ENCODE results near the gene IQSEC1. TPM values are rescaled to one million over a fixed set of nuclear protein-coding genes. Genes with fewer than 3 reads are reported as not detected.
A peak's percentile ranks its signal among the peaks of the same experiment; 100 is the strongest.

The IQSEC1 gene
- total and polyA plus RNA-seq, 9 of the 15 experiments (the other 6 are each of a cell fraction or from before 2014, with no cell fraction given): 0.56 to 39.0 (median 6.8) TPM

DNA sequence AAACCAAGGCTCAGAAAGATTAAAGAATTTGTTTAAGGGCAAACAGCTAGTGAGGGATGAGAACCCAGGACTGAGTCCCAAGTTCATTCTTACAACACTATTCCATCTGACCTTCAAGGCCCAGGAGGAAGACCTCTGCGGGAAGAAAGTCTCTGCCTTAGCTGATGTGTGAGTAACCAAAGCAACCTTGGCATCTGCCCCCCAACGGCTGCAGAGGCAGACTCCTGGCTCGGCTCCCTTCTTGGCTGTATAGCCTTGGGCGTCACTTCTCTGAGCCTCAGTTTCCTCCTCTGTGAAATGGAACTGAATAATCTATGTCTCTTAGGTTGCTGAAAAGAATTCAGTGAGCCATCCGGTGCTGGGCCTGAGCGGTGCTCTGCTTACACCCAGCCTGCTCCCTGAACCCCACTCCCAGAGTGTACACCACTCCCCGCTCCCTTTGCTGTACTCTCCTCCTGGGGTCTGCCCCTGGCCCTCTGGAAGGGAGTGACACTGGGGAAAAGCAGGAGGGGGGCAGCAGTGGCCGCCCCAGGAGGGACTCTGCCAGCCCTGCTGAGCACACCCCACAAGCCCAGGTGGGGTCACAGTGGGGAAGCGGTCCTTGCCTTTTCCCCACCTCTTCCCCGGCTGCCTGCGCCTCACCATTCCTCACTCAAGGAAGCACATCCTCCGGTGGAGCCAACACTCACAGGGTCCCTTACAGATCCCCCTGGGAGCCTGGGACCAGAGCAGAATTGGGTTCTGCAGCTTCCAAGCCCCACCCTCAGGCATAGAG, 97.3 kb downstream of the IQSEC1 start:
- FAIRE-seq: no peak
- intact Hi-C loops (cut with micrococcal nuclease): no loop called here
- Histone ChIP-seq H3K27ac (ENCODE audit: extremely low read depth, low read depth, low read length) (no peak overlapping the region), H3K4me3 (no peak overlapping the region), H3K79me2 (ENCODE audit: control insufficient read depth, insufficient read depth, low read length) (no peaks in the 10 kb centered on the region), H3K9me3 (replicated peaks; ENCODE audit: control insufficient read depth, insufficient read depth, low read depth, low read length) (no peaks in the 10 kb centered on the region), H3K4me2 (ENCODE audit: insufficient read depth, low read length) (no peak overlapping the region), H4K20me1 (replicated peaks; ENCODE audit: control insufficient read depth, insufficient read depth, low read length) (peaks cover 17% of the 10 kb centered on the region; the same call in 1 of the 2 replicates), H3K4me1 (replicated peaks in 1 of 2; ENCODE audit: control insufficient read depth in 2 of 2, insufficient read depth in 2 of 2, low read length in 2 of 2) (peaks cover 19 to 28% of the 10 kb centered on the region in 2 experiments; a peak in 4 of 5 replicates), H3K36me3 (ENCODE audit: control insufficient read depth, insufficient read depth, low read length) (no peaks in the 10 kb centered on the region), H3K9me1 (ENCODE audit: control insufficient read depth, insufficient read depth, low read length) (no peaks in the 10 kb centered on the region), H3K9ac (ENCODE audit: insufficient read depth in 1 of 2, low read depth in 2 of 2, low read length in 2 of 2) (0 out of 4 replicates have a peak overlapping the region, but pooled peaks of 1 of the 2 experiments have one; percentile 16), H3K27me3 (ENCODE audit: control insufficient read depth in 2 of 2, insufficient read depth in 2 of 2, low read length in 2 of 2) (no peaks in the 10 kb centered on the region), H2AFZ (ENCODE audit: low read depth, low read length) (no peak overlapping the region)
- DNase-seq (ENCODE audit: extremely low read depth in 1 of 4, low spot score in 3 of 4): no peak
- 49% methylated on average over 12 of the region's 12 CpGs for WGBS (ENCODE audit: insufficient coverage, low coverage, missing lambda C conversion rate)
- ChIA-PET CTCF (ENCODE audit: low intra/inter-chr PET ratio) (no interaction called here), POLR2A (interaction anchor here (0.6 to 2.5 kb wide), 9 partner anchors 7 to 275 kb away, joined by 3 to 8 read pairs (median 5); no protein-coding TSS in a partner anchor)
- in situ Hi-C loops (cut with MboI): no loop called here
- no TSS peak for BruUV-seq (replicated peaks)
- ATAC-seq: no peak
- TF ChIP-seq RBM25 (IDR thresholded peaks at IDR 0.05; ENCODE audit: low read depth, low read length, severe bottlenecking) (peak; percentile 48), ZNF354B (CRISPR knock-in tag; IDR thresholded peaks at IDR 0.05) (no peak), ZC3H11A (IDR thresholded peaks at IDR 0.05; ENCODE audit: low read depth, low read length) (no peak), DDX20 (tag; IDR thresholded peaks at IDR 0.05; ENCODE audit: low read depth) (no peak)
- TF ChIP-seq, protein P1, sequence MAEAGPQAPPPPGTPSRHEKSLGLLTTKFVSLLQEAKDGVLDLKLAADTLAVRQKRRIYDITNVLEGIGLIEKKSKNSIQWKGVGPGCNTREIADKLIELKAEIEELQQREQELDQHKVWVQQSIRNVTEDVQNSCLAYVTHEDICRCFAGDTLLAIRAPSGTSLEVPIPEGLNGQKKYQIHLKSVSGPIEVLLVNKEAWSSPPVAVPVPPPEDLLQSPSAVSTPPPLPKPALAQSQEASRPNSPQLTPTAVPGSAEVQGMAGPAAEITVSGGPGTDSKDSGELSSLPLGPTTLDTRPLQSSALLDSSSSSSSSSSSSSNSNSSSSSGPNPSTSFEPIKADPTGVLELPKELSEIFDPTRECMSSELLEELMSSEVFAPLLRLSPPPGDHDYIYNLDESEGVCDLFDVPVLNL (CRISPR knock-in tag; IDR thresholded peaks at IDR 0.05; ENCODE audit: low read depth): no peak
- TF ChIP-seq, protein P2, sequence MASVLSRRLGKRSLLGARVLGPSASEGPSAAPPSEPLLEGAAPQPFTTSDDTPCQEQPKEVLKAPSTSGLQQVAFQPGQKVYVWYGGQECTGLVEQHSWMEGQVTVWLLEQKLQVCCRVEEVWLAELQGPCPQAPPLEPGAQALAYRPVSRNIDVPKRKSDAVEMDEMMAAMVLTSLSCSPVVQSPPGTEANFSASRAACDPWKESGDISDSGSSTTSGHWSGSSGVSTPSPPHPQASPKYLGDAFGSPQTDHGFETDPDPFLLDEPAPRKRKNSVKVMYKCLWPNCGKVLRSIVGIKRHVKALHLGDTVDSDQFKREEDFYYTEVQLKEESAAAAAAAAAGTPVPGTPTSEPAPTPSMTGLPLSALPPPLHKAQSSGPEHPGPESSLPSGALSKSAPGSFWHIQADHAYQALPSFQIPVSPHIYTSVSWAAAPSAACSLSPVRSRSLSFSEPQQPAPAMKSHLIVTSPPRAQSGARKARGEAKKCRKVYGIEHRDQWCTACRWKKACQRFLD (CRISPR knock-in tag; IDR thresholded peaks at IDR 0.05): no peak
- TF ChIP-seq, protein P3, sequence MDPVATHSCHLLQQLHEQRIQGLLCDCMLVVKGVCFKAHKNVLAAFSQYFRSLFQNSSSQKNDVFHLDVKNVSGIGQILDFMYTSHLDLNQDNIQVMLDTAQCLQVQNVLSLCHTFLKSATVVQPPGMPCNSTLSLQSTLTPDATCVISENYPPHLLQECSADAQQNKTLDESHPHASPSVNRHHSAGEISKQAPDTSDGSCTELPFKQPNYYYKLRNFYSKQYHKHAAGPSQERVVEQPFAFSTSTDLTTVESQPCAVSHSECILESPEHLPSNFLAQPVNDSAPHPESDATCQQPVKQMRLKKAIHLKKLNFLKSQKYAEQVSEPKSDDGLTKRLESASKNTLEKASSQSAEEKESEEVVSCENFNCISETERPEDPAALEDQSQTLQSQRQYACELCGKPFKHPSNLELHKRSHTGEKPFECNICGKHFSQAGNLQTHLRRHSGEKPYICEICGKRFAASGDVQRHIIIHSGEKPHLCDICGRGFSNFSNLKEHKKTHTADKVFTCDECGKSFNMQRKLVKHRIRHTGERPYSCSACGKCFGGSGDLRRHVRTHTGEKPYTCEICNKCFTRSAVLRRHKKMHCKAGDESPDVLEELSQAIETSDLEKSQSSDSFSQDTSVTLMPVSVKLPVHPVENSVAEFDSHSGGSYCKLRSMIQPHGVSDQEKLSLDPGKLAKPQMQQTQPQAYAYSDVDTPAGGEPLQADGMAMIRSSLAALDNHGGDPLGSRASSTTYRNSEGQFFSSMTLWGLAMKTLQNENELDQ (CRISPR knock-in tag; IDR thresholded peaks at IDR 0.05; ENCODE audit: borderline replicate concordance): no peak
